ENCODE results near the gene PLCD4. TPM values are rescaled to one million over a fixed set of nuclear protein-coding genes. Genes with fewer than 3 reads are reported as not detected.

PLCD4 gene
- total RNA-seq (2021), result 0.18 and 0.42 TPM in 2 replicates
- long read RNA-seq, partial matches to known transcripts, result 0 of 3 reads
- long read RNA-seq, other reads (novel, unspliced or antisense), result 2 of 3 reads

GRCh38 chr2:218607436-218608115 lies at the start of gene PLCD4:
Gene PLCD4 (plus strand): TSS chr2:218607899. CDS start chr2:218615740, 7,841 bp downstream.
- Histone ChIP-seq H3T11ph (ENCODE audit: low read length) (no peak within 1 kb of the TSS), H4K5ac (ENCODE audit: insufficient read length, low read depth, low read length) (no peak within 1 kb of the TSS), H3K4me1 (ENCODE audit: insufficient read depth, low read length) (no peaks in the 10 kb centered on the region), H3K79me1 (ENCODE audit: insufficient read depth, low read depth, low read length, poor library complexity, severe bottlenecking) (no peaks in the 10 kb centered on the region), H2AFZ (ENCODE audit: low read length) (no peak within 1 kb of the TSS), H2BK5ac (ENCODE audit: insufficient read length, low read length) (no peak within 1 kb of the TSS), H3K27ac (ENCODE audit: insufficient read length, low read depth, low read length) (no peak within 1 kb of the TSS), H3K4me2 (ENCODE audit: insufficient read depth, insufficient read length, low read length) (no peak within 1 kb of the TSS), H3K9me3 (ENCODE audit: control insufficient read depth, low read depth, low read length) (no peaks in the 10 kb centered on the region), H3K23me2 (ENCODE audit: insufficient read length, low read depth, low read length, poor library complexity, severe bottlenecking) (no peaks in the 10 kb centered on the region), H3K56ac (ENCODE audit: insufficient read length, low read depth, low read length) (no peak within 1 kb of the TSS), H3K27me3 (ENCODE audit: insufficient read depth, low read length) (no peaks in the 10 kb centered on the region), H4K8ac (replicated peaks; ENCODE audit: insufficient read length, low read depth, low read length) (no peak within 1 kb of the TSS), H3K79me2 (ENCODE audit: insufficient read depth, low read length) (no peaks in the 10 kb centered on the region), H3K4ac (ENCODE audit: low read depth, low read length) (no peak within 1 kb of the TSS), H4K20me1 (ENCODE audit: control insufficient read depth, insufficient read depth, insufficient read length) (no peaks in the 10 kb centered on the region), H4K91ac (ENCODE audit: insufficient read length, low read depth, low read length) (no peak within 1 kb of the TSS), H3K9ac (ENCODE audit: extremely low read depth, insufficient read length, low read length) (no peak within 1 kb of the TSS), H3K23ac (ENCODE audit: insufficient read length, low read depth, low read length) (no peak within 1 kb of the TSS), H2BK120ac (ENCODE audit: low read depth, low read length, poor library complexity, severe bottlenecking) (no peak within 1 kb of the TSS), H2BK20ac (ENCODE audit: low read depth, low read length, poor library complexity, severe bottlenecking) (no peak within 1 kb of the TSS), H2BK12ac (ENCODE audit: insufficient read length, low read depth, low read length) (no peak within 1 kb of the TSS), H2AK5ac (ENCODE audit: insufficient read length, low read length) (no peak within 1 kb of the TSS), H3K14ac (ENCODE audit: insufficient read depth, low read length) (no peak within 1 kb of the TSS), H3K18ac (ENCODE audit: insufficient read length, low read depth, low read length) (no peak within 1 kb of the TSS), H2BK15ac (ENCODE audit: low read depth, low read length) (no peak within 1 kb of the TSS)
- peak; percentile 44 for DNase-seq
- Mint-ChIP-seq H3K27ac (peak within 1 kb of the TSS; percentile 1 to 47 (median 37); a peak in 4 of 7 replicates), H3K27me3 (ENCODE audit: low read depth) (no peaks in the 10 kb centered on the region; the same call in 1 of the 2 replicates), H3K36me3 (ENCODE audit: insufficient read depth in 1 of 3, low read depth in 3 of 3) (no peaks in the 10 kb centered on the region; a peak in 1 of 7 replicates), H3K4me1 (peaks cover 10 to 13% of the 10 kb centered on the region in 2 experiments), H3K4me3 (peak within 1 kb of the TSS in 1 of 2 experiments; percentile 17; a peak in 1 of 5 replicates), H3K9me3 (no peaks in the 10 kb centered on the region)
- WGBS (ENCODE audit: extremely low coverage, insufficient read length, low lambda C conversion rate), result no CpG with 5 or more reads among the region's 8 CpGs
- TF ChIP-seq CTCF (conservative IDR thresholded peaks at IDR 0.05), result no peak
